ENCODE data around the gene TCF4. TPM values are rescaled to one million over a fixed set of nuclear protein-coding genes. Genes with fewer than 3 reads are reported as not detected.

The TCF4 gene
- total and polyA plus RNA-seq, 2 donors (not counting 1 experiment from before 2014, with no cell fraction given), result 68.5 to 353 TPM

DNA sequence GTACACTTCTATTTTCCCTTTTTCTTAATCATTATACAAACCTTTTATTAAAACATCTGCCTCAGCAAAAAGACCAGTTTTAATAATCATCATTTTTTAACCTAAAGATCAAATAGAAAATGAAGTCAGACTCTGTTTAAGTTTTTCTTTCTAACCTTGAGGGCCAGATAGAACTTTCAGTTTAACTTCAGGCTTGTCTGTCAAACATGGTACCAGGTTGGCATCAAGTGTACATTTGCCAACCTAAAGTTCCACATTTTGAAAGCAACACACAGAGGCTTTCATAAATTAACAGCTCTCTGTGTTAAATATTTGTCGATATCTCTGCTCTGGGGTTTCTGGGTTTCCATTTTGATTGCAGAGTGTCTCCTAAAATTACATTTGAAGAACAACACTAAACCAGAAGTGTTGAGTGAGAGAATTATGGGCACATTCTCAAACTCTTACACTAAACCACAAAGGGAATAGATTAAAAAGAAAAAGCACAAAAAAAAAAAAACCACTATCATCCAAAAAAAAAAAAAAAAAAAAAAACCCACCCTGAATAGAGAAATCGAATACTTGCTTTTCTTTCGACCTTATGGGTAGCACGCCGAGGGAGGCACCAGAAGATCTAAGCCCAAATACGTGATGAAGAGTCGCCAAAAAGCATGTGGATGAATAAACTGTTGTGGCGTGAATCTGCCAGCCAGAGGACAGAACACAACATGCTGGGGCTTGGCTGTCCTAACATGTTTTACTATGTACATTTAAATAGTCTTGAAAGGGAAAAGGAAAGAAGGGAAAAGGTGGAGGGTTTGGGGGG, 166.2 kb downstream of the TCF4 start:
- CTCF ChIA-PET, result interaction anchor here (0.6 kb wide), 1 partner anchor 34 kb away, joined by 4 read pairs; no protein-coding TSS in a partner anchor
- no peaks in the 10 kb centered on the region for H3K9me3 Mint-ChIP-seq (ENCODE audit: insufficient read depth)
- Histone ChIP-seq H3K27ac (ENCODE audit: low read length in 2 of 2) (peak overlapping the region in 1 of 2 donors; percentile 85), H3K9me3 (ENCODE audit: control extremely low read depth in 1 of 3, control insufficient read depth in 2 of 3, insufficient read depth in 1 of 3, low read length in 2 of 3) (no peaks in the 10 kb centered on the region), H3K79me2 (ENCODE audit: control insufficient read depth, insufficient read depth, low read length) (no peaks in the 10 kb centered on the region), H3K9ac (ENCODE audit: low read length) (no peak overlapping the region), H4K20me1 (ENCODE audit: control insufficient read depth, insufficient read depth, low read length, poor library complexity, severe bottlenecking) (no peaks in the 10 kb centered on the region), H3K4me2 (replicated peaks; ENCODE audit: low read depth, low read length, poor library complexity, severe bottlenecking) (peak overlapping the region; percentile 75), H3K36me3 (replicated peaks in 1 of 2; ENCODE audit: control extremely low read depth in 1 of 2, control insufficient read depth in 1 of 2, extremely low read depth in 1 of 2, insufficient read depth in 2 of 2, low read length in 1 of 2) (no peaks in the 10 kb centered on the region), H3K27me3 (replicated peaks in 1 of 4; ENCODE audit: control extremely low read depth in 1 of 4, control insufficient read depth in 3 of 4, insufficient read depth in 4 of 4, low read length in 3 of 4) (no peaks in the 10 kb centered on the region), H3K4me3 (ENCODE audit: control extremely low read depth in 1 of 5, extremely low read depth in 1 of 5, insufficient read depth in 1 of 5, low read depth in 2 of 5, low read length in 4 of 5) (peak overlapping the region in 2 of 5 experiments; percentile 0 to 59), H2AFZ (ENCODE audit: insufficient read depth, low read depth, low read length, poor library complexity, severe bottlenecking) (no peak overlapping the region), H3K4me1 (ENCODE audit: control insufficient read depth in 2 of 2, insufficient read depth in 2 of 2, low read length in 2 of 2) (peaks cover 36 to 38% of the 10 kb centered on the region in 2 donors)
- intact Hi-C loops (cut with micrococcal nuclease), result loop anchor here (2.0 kb wide), 1 partner anchor 167 kb away; the partner anchor contains the start of gene TCF4
- no peak for TF ChIP-seq EZH2 (IDR thresholded peaks at IDR 0.05; ENCODE audit: borderline replicate concordance, insufficient read depth, low read depth, low read length, poor library complexity, severe bottlenecking)
- TF ChIP-seq, protein P1, sequence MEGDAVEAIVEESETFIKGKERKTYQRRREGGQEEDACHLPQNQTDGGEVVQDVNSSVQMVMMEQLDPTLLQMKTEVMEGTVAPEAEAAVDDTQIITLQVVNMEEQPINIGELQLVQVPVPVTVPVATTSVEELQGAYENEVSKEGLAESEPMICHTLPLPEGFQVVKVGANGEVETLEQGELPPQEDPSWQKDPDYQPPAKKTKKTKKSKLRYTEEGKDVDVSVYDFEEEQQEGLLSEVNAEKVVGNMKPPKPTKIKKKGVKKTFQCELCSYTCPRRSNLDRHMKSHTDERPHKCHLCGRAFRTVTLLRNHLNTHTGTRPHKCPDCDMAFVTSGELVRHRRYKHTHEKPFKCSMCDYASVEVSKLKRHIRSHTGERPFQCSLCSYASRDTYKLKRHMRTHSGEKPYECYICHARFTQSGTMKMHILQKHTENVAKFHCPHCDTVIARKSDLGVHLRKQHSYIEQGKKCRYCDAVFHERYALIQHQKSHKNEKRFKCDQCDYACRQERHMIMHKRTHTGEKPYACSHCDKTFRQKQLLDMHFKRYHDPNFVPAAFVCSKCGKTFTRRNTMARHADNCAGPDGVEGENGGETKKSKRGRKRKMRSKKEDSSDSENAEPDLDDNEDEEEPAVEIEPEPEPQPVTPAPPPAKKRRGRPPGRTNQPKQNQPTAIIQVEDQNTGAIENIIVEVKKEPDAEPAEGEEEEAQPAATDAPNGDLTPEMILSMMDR (IDR thresholded peaks at IDR 0.05), result no peak
- peak overlapping the region; percentile 87 for H3K27ac Mint-ChIP-seq
- no peak for ATAC-seq (ENCODE audit: low read depth)
- peaks cover 58% of the 10 kb centered on the region for H3K4me1 Mint-ChIP-seq
- WGBS (ENCODE audit: insufficient coverage), result no CpG with 5 or more reads among the region's 8 CpGs
- H3K27me3 Mint-ChIP-seq, result peaks cover 14% of the 10 kb centered on the region
- H3K4me3 Mint-ChIP-seq, result peak overlapping the region; percentile 80
- POLR2A ChIA-PET, result interaction anchor here (0.6 kb wide), 1 partner anchor 101 kb away, joined by 4 read pairs; no protein-coding TSS in a partner anchor
- no peak for DNase-seq

DNA sequence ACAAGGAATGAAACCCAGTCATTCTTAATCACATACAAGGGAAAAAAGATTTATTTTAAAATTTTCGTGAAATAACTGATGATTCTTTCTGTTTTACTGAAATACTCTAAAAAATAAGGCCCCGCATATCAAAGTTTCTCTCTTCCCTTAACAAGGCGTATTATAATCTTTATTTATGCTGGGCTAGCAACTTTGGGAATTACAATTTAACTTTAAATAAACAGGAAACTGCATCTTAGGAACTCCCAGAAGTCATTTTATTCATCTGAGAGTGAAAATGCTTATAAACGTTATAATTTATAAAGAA, 166.7 kb downstream of the TCF4 start:
- Histone ChIP-seq H3K4me3 (ENCODE audit: control extremely low read depth in 1 of 5, extremely low read depth in 1 of 5, insufficient read depth in 1 of 5, low read depth in 2 of 5, low read length in 4 of 5) (peak overlapping the region in 1 of 5 experiments; percentile 59), H3K79me2 (ENCODE audit: control insufficient read depth, insufficient read depth, low read length) (no peaks in the 10 kb centered on the region), H2AFZ (ENCODE audit: insufficient read depth, low read depth, low read length, poor library complexity, severe bottlenecking) (no peak overlapping the region), H3K36me3 (replicated peaks in 1 of 2; ENCODE audit: control extremely low read depth in 1 of 2, control insufficient read depth in 1 of 2, extremely low read depth in 1 of 2, insufficient read depth in 2 of 2, low read length in 1 of 2) (no peaks in the 10 kb centered on the region), H3K27ac (ENCODE audit: low read length in 2 of 2) (peak overlapping the region in 1 of 2 donors; percentile 85), H4K20me1 (ENCODE audit: control insufficient read depth, insufficient read depth, low read length, poor library complexity, severe bottlenecking) (no peaks in the 10 kb centered on the region), H3K9me3 (ENCODE audit: control extremely low read depth in 1 of 3, control insufficient read depth in 2 of 3, insufficient read depth in 1 of 3, low read length in 2 of 3) (no peaks in the 10 kb centered on the region), H3K9ac (ENCODE audit: low read length) (peak overlapping the region; percentile 67), H3K27me3 (replicated peaks in 1 of 4; ENCODE audit: control extremely low read depth in 1 of 4, control insufficient read depth in 3 of 4, insufficient read depth in 4 of 4, low read length in 3 of 4) (no peaks in the 10 kb centered on the region), H3K4me2 (replicated peaks; ENCODE audit: low read depth, low read length, poor library complexity, severe bottlenecking) (peak overlapping the region; percentile 75), H3K4me1 (ENCODE audit: control insufficient read depth in 2 of 2, insufficient read depth in 2 of 2, low read length in 2 of 2) (peaks cover 36 to 38% of the 10 kb centered on the region in 2 donors)
- DNase-seq (no peak), ATAC-seq (ENCODE audit: low read depth) (no peak)
- Mint-ChIP-seq H3K9me3 (ENCODE audit: insufficient read depth) (no peaks in the 10 kb centered on the region), H3K4me1 (peaks cover 59% of the 10 kb centered on the region), H3K27me3 (peaks cover 14% of the 10 kb centered on the region), H3K4me3 (peak overlapping the region; percentile 83), H3K27ac (peak overlapping the region; percentile 71)
- intact Hi-C loops (cut with micrococcal nuclease), result no loop called here
- TF ChIP-seq EZH2 (IDR thresholded peaks at IDR 0.05; ENCODE audit: borderline replicate concordance, insufficient read depth, low read depth, low read length, poor library complexity, severe bottlenecking), result no peak
- TF ChIP-seq, protein P1 (IDR thresholded peaks at IDR 0.05), result no peak
- no CpG with 5 or more reads among the region's 4 CpGs for WGBS (ENCODE audit: insufficient coverage)
- ChIA-PET POLR2A (interaction anchor here (1.0 kb wide), 1 partner anchor 76 kb away, joined by 3 read pairs; no protein-coding TSS in a partner anchor), CTCF (interaction anchor here (0.5 to 1.7 kb wide), 5 partner anchors 15 to 315 kb away, joined by 3 to 4 read pairs (median 4); no protein-coding TSS in a partner anchor)

All from B cell (primary cell).